ENCODE data around the gene SDK2. TPM values are rescaled to one million over a fixed set of nuclear protein-coding genes. Genes with fewer than 3 reads are reported as not detected.

The SDK2 gene
- total RNA-seq, 1 donor from 2014 or later: 31.8 TPM

DNA sequence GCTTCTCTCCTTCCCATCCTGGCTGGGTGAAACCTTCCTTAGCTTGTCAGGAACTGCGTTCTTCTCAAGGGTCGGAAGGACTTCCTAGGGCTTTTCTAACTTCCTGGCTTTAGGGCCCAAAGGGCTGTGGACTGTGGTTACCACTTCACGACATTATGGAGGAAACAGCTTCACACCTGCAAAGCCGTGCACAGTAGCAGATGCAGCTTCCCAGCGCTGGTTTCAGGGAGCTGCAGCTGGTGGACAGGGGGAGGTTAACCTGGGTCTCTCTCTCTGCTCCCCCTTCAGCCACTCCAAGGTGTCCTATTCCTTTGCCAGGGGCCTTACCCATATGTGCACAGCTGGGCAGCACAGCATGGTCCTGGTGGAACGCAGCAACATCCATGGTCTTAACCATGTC, 176.6 kb downstream of the SDK2 start:
- Mint-ChIP-seq H3K27me3 (ENCODE audit: low read depth) (no peaks in the 10 kb centered on the region), H3K36me3 (peaks cover 3% of the 10 kb centered on the region), H3K9me3 (peaks cover under 1% of the 10 kb centered on the region), H3K4me3 (no peak overlapping the region), H3K27ac (no peak overlapping the region), H3K4me1 (peaks cover 13% of the 10 kb centered on the region)
- DNase-seq (ENCODE audit: low spot score in 2 of 2, unreplicated experiment in 2 of 2): no peak
- TF ChIP-seq, protein P1, sequence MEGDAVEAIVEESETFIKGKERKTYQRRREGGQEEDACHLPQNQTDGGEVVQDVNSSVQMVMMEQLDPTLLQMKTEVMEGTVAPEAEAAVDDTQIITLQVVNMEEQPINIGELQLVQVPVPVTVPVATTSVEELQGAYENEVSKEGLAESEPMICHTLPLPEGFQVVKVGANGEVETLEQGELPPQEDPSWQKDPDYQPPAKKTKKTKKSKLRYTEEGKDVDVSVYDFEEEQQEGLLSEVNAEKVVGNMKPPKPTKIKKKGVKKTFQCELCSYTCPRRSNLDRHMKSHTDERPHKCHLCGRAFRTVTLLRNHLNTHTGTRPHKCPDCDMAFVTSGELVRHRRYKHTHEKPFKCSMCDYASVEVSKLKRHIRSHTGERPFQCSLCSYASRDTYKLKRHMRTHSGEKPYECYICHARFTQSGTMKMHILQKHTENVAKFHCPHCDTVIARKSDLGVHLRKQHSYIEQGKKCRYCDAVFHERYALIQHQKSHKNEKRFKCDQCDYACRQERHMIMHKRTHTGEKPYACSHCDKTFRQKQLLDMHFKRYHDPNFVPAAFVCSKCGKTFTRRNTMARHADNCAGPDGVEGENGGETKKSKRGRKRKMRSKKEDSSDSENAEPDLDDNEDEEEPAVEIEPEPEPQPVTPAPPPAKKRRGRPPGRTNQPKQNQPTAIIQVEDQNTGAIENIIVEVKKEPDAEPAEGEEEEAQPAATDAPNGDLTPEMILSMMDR (IDR thresholded peaks at IDR 0.05; ENCODE audit: unreplicated experiment): no peak

DNA sequence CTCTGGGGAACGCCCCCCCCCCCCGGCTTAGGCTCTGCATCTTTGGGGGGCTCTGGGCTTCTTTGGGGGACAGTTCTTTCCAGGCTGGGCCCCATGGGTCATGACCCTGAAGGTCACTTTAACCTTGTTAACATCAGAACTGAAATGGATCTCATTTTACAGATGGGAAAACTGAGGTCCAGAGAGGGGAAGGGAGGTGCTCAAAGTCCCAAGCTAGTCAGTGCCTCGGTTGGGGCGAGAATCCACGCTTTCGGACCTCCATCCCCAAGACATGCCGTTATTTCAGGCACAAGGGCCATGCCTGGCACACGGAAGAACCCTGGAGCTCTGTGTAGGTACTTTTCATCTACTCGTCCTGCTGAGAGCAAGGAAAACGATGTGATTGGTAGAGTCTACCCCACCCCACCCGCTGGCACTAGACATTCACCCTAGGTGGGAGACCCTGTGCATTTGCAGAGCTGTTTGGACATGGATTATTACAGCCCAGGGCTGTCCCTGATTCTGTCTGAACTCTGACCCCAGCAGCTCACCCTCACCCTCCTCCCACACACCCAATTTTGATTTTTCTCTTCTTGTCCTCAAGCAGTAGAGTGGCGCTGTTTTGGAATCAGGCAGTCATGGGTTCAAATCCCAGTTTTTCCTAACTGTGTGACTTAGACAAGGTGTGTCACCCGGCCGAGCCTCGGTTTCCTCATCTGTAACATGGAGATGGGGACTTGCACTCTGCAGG, 177.4 kb downstream of the SDK2 start:
- H3K4me3 Mint-ChIP-seq: no peak overlapping the region
- DNase-seq (ENCODE audit: low spot score in 2 of 2, unreplicated experiment in 2 of 2): no peak
- peaks cover 13% of the 10 kb centered on the region for H3K4me1 Mint-ChIP-seq
- H3K9me3 Mint-ChIP-seq: no peaks in the 10 kb centered on the region
- peaks cover 3% of the 10 kb centered on the region for H3K36me3 Mint-ChIP-seq
- H3K27me3 Mint-ChIP-seq (ENCODE audit: low read depth): no peaks in the 10 kb centered on the region
- TF ChIP-seq, protein P1 (IDR thresholded peaks at IDR 0.05; ENCODE audit: unreplicated experiment): no peak
- H3K27ac Mint-ChIP-seq: no peak overlapping the region

DNA sequence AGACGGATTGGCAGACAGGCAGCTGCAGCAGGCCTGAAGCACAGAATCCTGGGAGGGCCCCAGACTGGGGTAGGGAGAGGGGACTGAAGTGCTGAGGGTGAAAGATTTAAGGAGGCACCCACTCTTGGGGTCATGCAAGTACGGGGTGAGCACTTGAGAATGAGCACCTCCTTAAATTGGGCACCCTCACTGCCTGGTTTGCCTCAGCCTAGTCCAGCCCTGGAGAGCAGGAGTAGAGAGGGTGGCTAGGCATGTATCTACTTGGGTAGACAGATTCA, 178.4 kb downstream of the SDK2 start:
- no peak overlapping the region for H3K4me3 Mint-ChIP-seq
- peaks cover 1% of the 10 kb centered on the region for H3K36me3 Mint-ChIP-seq
- TF ChIP-seq, protein P1 (IDR thresholded peaks at IDR 0.05; ENCODE audit: unreplicated experiment): no peak
- no peaks in the 10 kb centered on the region for H3K9me3 Mint-ChIP-seq
- peaks cover 13% of the 10 kb centered on the region for H3K4me1 Mint-ChIP-seq
- H3K27ac Mint-ChIP-seq: no peak overlapping the region
- H3K27me3 Mint-ChIP-seq (ENCODE audit: low read depth): no peaks in the 10 kb centered on the region
- no peak for DNase-seq (ENCODE audit: low spot score in 2 of 2, unreplicated experiment in 2 of 2)

DNA sequence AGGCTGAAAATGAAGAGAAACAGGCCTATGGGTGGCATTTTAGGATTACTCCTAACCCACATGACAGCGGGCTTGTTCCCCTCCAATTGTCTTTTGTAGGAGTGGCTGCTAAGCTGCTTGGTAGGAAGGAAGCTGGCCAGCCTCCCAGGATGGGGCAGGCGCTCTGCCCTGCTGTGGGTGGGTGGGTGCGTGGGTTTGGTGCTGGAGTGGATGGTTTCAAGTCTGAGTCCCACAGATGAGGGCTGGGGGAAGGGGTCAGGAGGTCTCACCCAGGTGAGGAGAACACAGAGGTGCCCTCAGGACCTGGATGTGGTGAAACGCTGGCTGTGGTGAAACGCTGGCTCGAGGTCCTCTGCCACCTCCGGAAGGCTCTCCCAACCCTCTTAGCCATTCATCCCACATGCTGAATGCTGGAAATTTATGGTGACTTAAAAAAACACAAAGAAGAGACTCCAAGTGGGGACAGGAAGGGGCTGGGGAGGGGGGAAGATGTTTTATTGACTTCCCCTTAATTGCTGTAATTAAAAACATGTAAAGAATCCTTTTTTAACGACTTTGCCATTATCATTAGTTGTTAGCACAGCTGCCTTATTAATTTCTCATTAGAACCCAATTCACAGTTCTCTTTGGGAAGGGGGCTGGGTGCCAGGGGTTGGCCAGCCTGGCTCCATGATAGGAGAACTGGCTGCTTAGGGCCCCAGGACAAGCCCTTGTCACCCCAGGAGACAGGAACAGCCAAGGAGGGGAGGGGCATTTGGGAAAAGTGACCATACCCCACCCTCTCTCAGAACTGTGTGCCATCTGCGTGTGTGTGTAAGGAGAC, 178.9 kb downstream of the SDK2 start:
- H3K27me3 Mint-ChIP-seq (ENCODE audit: low read depth): no peaks in the 10 kb centered on the region
- H3K9me3 Mint-ChIP-seq: no peaks in the 10 kb centered on the region
- peaks cover 9% of the 10 kb centered on the region for H3K4me1 Mint-ChIP-seq
- H3K4me3 Mint-ChIP-seq: no peak overlapping the region
- TF ChIP-seq, protein P1 (IDR thresholded peaks at IDR 0.05; ENCODE audit: unreplicated experiment): no peak
- H3K36me3 Mint-ChIP-seq: no peaks in the 10 kb centered on the region
- DNase-seq (ENCODE audit: low spot score in 2 of 2, unreplicated experiment in 2 of 2): no peak
- no peak overlapping the region for H3K27ac Mint-ChIP-seq

DNA sequence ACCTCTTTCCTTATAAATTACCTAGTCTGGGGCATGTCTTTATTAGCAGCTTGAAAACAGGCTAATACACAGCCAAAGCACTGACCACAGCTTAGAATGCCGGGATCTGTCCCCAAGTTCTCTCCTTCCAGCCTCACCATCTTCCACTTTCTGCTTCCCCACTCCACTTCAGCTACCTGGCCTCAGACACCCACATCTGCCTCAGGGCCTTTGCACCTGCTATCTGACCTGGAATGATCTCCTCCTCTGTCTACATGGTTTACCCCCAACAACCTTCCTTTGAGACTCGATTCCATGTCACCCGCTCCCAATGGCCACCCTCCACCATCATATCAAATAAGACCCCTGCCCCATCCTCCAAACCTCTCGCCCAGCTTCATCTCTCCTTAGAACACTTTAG, 179.8 kb downstream of the SDK2 start:
- Mint-ChIP-seq H3K27ac (no peak overlapping the region), H3K4me3 (no peak overlapping the region), H3K27me3 (ENCODE audit: low read depth) (no peaks in the 10 kb centered on the region), H3K9me3 (peaks cover 6% of the 10 kb centered on the region), H3K36me3 (peaks cover 3% of the 10 kb centered on the region), H3K4me1 (peaks cover 4% of the 10 kb centered on the region)
- TF ChIP-seq, protein P1 (IDR thresholded peaks at IDR 0.05; ENCODE audit: unreplicated experiment): no peak
- no peak for DNase-seq (ENCODE audit: low spot score in 2 of 2, unreplicated experiment in 2 of 2)

All from mesothelial cell of epicardium (in vitro differentiated cells).